Activated CD4-positive, alpha-beta T cell treated with anti-CD3 and anti-CD28 coated beads, Interleukin-2, amount 50 U/mL, for 1 hour (primary cell): ENCODE measurements around the gene MCCC1.
"Not testable (repeated sequence)": the region's sequence is repeated elsewhere in the genome, so short reads cannot be mapped to it uniquely, and the experiment has no call there.

Source experiments
- DNase-seq: peaks from one replicate; pipeline ENCODE4 v3.0.0-alpha.2; 2020

The MCCC1 gene

DNA sequence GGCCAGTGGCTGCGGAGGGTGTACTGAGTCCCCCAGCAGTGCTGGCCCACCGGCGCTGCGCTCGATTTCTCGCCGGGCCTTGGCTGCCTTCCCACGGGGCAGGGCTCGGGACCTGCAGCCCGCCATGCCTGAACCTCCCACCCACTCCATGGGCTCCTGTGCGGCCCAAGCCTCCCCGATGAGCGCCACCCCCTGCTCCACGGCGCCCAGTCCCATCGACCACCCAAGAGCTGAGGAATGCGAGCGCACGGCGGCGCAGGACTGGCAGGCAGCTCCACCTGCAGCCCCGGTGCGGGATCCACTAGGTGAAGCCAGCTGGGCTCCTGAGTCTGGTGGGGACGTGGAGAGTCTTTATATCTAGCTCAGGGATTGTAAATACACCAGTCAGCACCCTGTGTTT, 1.7 kb upstream of the MCCC1 start:
- not testable (repeated sequence) for DNase-seq

DNA sequence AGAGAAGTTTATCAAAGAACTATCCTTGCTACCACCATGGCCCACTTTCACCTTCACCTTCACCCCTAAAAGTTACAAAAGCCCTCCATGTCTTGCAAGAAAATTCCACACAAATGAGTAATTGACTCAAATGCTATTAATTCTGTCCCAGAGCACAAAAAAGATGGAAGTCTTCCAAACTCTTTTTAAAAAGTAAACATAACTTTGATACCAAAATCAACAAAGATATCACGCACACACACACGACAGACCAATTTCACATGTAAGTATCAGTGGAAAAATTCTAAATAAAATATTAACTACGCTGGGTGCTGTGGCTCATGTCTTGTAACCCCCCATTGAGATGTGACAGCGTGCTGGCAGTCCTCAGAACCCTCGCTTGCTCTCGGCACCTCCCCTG, 1.1 kb upstream of the MCCC1 start:
- DNase-seq = no peak

DNA sequence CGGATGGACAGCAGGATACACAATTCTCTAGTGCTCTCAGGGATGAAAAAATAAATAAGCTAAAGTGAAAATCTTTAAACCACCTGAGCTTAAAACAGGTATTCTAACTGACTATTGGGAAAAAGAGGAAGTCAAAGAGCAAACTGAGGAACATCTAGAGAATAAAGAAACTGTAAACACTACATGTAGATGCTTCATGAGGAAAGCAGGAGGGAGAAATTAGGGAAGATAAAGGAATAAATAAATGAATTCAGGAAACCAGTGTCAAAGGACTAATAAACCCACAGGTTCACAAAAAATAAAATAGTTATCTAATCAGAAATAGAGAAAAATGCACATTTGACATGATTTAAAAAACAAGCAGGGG, 525 bp upstream of the MCCC1 start:
- no peak for DNase-seq

DNA sequence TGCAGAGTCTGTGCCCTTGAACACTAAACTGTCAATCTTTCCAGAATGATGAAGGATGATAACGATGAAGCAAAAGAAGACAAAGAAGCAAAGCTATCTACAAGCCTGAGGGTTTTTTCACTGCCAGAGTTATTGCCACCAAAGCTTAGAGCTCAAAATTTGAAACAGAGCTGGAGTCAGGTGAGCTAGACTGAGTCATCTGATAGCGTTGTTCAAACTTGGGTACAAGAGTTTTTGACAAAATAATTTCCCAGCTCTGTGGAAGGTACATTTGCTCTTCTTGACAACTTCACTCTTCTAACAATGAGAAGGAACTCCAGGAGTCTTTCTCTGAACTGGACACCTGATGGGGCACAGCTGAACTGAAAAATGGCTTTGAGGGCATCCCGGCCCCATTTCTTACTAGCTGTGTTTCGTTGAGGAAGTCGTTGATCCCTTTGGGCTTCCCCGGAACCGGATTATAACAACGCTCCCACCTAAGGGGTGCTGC, 715 bp downstream of the MCCC1 start:
- no peak for DNase-seq

DNA sequence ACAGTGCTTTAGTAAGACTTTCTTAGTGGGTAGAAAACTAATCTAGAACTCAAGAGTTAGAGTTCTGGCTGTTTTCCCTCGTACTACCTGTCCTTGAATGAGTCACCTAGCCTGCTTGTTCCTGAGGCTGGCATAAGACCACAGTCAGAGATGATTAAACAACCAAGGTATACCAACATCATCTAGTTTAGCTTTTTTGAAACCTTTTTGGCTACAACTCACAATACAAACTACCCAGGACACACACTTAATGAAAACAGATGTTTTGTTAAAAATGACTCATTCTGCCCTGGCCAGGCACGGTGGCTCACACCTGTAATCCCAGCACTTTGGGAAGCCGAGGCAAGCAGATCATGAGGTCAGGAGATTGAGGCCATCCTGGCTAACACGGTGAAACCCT, 4.6 kb downstream of the MCCC1 start:
- no peak for DNase-seq

DNA sequence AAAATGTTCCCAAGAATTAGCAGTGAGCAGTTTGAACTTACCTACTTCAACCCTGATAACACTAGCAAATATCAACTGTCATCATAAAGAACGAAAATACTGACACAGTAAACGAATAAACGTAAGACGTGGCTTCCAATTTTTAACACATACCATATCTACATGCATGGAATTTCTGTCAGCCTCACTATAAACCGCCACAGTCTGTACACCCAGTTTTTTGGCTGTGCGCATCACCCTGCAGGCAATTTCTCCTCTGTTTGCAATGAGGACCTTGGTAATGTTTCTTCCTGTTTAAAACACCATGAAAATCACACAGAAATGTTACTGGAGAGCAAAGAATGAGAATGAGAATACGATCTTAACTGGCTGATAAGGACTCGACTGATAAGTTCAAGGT, 7.0 kb downstream of the MCCC1 start:
- no peak for DNase-seq

DNA sequence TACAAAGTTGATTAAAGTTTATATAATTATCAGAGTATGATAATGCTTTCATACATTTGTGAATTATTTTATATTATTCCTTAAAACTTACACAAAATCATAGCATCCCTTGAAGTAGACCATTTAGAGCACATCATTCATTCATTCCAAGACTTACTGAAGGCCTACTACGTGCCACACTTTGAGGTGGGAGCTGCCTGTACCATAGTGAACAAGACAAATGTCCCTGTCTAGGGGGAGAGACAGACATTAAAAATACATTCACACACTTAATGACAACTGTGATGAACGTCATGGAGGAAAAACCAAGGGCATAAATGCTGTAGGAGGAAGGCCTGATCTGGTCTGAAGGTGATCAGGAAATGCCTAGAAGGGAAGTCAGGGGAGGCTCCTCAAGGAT, 12.1 kb downstream of the MCCC1 start:
- no peak for DNase-seq

DNA sequence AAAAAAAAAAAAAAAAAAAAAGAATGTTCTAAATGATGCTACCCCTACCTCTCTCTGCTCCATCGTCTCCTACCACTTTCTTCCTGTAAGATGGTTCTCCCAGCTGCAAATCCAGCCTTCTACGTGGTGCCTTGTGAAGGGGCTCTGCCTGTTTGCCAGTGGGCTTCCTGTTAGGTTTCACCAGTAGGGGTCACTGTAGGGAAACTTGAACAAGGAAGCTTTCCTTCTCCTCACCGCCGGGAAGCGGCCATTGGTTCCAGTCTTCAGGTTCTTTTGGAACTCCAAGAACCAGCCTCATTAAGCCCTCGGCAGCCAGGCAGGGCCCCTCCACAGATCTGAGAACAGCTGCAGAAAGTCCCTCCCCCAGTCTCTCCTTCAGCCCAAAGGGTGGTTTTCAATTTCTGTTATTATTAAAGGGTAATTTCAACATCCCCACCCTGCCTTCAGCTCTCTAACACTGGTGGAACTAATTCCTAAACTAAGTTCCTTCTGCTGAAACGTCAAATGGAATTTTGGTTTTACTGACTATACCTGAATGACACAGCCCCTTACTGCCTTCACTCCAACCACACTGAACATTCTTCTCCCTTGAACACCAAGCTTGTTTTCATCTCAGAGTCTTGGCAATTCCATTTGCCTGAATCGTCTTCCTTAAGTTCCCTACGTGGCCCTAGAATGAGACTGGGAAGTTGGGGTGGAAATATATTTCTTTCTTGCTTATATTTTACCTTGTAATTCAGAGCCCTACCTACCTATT, 13.5 kb downstream of the MCCC1 start:
- DNase-seq = peak; percentile 2

DNA sequence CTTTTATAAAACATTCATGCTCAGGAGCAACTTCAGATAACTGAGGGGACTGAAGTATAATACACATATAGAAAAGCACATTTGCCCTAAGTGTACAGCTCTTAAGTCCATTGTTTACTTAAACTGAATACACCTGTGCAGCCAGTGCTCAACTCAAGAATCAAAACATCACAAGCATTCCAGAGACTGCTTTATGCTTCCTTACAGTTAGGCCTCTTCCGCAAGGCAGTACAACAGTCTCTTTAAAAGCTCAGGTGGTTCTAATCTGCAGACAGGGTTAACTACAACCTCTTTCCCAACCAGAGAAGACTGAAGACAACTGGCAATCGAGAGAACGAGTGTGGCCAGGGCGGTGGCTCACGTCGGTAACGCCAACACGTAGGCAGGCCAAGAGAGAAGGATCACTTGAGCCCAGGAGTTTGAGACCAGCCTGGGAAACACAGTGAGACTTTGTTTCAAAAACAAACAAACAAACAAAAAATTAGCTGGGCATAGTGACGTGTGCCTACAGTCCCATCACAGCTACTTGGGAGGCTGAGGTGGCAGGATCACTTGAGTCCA, 16.9 kb downstream of the MCCC1 start:
- no peak for DNase-seq

DNA sequence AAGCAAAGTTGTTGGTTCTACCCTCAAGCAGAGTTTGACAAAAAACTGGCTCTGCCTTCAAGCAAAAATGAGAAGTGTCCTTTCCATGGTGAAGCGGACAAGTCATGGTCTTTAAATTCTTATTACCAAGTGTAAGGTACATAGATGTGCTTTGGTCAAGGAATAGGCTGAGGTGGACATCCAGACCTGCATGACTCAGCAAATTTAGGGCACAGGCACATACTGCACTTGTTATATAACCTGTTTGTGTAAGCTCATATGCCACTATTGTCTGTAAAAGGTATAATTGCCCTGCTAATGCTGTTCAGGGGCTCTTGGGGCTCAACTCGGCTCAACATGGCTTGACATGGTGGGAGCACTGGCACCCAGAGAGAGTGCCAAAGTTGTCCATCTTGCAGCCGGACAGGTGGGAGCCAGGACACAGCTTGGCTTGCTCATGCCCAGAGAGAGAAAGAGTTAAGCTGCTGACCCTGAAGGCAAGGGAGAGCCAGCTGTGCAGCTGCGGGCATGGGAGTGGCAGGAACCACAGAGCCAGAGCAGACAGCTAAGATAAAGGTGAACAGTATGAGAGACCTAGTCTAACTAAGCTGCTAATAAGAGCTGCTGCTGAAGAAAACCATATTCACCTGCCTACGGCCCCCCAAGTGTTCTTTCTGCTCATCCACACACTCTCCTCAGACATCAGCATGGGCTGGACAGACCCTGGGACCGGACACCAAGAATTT, 17.7 kb downstream of the MCCC1 start:
- no peak for DNase-seq

DNA sequence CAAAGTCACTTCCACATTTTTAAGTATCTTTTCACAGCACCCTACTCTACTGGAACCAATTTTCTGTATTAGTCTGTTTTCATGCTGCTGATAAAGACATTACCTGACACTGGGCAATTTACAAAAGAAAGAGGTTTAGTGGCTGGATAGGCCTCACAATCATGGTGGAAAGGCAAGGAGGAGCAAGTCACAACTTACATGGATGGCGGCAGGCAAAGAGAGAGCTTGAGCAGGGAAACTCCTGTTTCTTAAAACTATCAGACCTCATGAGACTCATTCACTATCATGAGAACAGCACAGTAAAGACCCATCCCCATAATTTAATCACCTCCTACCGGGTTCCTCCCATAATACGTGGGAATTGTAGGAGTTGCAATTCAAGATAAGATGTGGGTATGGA, 18.7 kb downstream of the MCCC1 start:
- no peak for DNase-seq

DNA sequence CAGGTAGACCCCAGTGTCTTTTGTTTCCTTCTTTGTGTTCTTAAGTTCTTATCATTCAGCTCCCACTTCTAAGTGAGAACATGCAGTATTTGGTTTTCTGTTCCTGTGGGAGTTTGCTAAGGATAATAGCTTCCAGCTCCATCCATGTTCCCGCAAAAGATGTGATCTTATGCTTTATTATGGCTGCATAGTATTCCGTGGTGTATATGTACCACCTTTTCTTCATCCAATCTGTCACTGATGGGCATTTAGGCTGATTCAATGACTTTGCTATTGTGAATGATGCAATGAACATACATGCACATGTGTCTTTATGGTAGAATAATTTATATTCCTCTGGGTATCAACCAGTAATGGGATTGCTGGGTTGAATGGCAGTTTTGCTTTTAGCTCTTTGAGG, 24.4 kb downstream of the MCCC1 start:
- no peak for DNase-seq

DNA sequence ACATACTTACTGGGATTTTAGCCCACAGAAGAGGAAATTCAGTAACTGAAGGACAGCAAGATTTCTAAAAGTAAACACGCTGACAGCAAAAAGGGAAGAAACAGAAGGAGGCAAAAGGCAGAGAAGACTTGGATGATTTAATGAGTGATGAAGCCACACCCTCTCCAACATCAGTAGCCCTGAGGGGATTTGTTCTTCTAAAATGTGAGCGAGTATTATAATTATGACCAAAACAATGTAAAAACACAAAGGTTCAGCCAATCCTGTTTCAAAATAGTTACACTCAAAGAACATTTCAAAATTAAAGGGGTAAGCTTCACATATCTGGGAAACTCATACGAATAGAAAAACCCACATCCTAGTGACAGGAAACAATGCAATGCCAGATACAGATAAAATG, 25.0 kb downstream of the MCCC1 start:
- DNase-seq = no peak

DNA sequence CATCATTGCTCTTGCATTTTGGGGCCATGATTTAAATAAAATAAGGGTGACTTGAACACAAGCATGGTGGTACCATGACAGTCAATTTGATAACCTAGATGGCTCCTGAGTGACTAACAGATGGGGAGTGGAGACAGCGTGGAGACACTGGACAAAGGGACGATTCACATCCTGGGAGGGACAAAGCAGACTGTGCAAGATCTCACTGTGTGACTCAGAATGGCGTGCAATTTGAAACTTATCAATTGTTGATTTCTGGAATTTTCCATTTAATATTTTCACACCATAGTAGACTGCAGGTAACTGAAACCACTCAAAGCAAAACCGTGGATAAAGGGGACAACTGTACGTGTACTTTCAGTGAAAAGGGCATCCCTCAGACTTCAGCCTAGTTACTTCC, 25.5 kb downstream of the MCCC1 start:
- no peak for DNase-seq

DNA sequence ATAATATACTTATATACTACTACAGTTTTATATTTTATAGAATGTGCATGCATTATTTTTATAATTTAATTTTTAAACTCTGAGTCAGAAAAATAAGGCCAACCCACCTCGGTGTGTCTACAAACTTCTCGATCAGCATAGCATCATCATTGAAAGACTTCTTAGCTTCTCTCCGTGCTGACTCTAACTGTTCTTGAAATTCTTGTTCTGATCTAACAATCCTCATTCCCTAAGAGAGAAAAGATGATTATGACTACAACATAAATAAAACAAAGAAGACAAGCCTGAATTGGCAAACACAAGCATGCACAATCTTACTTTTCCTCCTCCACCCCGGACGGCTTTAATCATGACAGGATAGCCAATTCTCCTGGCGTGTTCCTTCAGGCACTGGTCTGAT, 28.4 kb downstream of the MCCC1 start:
- DNase-seq = no peak

DNA sequence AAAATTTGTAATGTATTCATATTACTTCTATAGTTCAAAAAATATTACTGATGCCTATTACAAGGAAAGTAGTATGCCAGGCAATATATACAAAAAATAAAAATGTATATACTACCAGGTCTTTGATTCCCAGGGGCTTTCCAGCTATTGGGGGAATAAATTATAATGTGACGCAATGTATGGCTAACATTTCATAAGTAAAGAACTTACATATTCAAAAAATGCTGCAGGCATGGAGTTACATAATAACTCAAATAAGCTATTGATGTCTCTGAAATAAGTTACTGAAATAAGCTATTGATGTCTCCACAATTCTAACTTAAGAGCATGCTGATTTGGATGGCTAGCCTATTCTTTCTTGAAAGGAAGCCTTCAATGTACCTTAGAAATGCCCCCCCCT, 30.2 kb downstream of the MCCC1 start:
- no peak for DNase-seq

DNA sequence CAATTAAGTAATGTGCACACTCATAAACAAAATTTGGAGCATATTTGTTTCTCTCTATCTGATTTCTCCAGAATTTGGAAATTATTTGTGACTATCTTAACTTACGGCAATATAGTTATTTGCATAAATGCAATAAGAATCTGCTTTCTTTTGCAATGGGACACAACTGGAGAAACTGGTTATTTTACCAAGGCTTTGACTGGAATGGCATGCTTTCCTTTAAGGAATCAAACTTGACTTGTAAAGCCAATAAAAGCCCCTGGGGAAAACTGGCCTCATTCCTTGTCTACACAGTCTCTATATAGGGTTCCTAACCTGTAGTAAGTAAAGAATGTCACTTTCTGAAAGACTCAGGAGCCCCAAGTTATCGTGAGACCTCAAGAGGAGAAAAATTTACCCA, 32.4 kb downstream of the MCCC1 start:
- not testable (repeated sequence) for DNase-seq

DNA sequence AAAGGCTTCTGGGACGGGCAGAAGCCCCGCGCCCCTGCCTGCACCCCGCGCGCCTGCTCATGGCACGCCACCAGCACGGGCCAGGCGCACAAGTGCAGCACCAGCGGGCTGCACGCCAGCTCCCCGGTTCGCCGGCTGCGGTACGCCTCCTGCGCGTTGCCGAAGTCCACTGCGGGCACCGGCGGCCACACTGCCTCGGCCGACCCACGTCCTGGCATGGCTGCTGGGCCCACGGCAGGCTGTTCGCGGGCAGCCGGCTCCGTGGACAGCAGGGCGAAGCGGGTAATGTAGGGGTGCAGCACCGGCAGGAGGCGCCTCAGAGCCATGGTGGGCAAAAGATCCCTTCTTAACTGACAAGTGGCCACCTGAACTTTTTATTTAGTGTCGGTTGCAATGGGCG, 34.8 kb downstream of the MCCC1 start:
- no peak for DNase-seq

DNA sequence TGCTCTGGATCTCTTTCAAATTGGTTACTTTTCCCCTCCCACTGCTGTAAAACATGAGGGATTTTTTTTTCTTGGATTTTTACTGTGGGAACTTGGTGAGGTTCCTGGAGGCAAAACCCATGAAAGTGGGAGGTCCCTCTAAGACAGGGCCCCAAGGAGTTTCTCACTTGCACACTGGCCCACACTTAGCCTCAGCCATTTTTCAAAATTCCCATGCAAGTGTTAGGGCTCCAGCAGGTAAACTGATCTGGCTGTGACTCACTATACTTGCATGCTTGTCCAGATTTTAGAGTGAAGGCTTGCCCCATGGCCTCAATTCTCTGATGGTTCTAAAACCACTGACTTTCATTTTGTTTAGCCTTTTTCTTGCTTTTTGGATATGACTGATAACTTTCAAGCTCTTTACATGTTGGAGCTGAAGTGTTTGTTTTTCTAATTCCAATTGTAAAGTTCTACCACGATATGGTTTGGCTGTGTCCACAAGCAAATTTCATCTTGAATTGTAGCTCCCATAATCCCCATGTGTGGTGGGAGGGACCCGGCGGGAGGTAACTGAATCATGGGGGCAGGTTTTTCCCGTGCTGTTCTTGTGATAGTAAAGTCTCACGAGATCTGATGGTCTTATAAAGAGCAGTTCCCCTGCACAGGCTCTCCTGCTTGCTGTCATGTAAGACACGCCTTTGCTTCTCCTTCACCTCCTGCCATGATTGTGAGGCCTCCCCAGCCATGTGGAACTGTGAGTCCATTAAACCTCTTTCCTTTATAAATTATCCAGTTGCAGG, 37.7 kb downstream of the MCCC1 start:
- no peak for DNase-seq

DNA sequence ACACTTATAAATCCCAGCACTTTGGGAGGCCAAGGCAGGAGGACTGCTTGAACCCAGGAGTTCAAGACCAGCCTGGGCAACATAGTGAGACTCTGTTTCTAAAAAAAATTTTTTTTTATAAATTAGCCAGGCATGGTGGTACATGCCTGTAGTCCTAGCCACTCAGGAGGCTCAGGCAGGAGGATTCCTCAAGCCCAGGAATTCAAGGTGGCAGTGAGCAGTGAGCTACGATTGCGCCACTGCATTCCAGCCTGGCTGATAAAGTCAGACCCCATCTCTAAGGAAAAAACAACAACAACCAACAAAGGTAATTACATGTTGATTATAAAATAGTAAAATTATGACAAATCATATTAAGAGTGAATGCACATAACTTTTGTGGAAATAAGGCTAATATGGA, 40.9 kb downstream of the MCCC1 start:
- no peak for DNase-seq

DNA sequence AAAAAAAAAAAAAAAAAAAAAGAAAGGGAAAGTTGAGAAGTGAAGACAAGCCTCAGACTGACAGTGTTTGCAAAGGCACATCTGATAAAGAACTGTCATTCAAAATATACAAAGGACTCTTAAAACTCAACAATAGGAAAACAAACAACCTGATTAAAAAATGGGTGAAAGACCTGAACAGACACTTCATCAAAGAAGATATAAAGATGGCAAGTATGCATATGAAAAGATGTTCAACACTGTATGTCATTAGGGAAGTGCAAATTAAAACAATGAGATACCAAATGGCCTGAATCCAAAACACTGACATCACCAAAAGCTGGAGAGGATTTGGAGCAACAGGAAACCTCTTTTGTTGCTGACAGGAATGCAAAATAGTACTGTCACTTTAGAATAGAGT, 48.6 kb downstream of the MCCC1 start:
- no peak for DNase-seq

DNA sequence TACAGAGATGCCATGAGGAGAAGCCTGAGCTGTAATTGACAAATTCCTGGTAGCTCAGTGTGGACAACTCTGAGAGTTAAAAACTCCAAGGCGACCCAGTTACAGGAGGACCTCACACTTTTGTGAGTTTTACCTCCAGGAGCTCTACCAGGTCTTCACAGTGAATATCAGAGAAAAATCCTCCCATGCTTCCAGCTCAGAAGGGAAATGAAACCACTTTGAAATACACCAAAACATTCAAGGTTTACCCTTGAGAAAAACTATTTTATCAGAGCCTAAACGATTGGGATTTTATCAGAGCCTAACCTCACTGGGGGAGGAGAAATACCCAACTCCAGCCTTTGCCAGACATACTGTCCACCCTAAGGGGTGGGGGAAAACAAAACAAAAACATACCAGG, 52.4 kb downstream of the MCCC1 start:
- DNase-seq = no peak

DNA sequence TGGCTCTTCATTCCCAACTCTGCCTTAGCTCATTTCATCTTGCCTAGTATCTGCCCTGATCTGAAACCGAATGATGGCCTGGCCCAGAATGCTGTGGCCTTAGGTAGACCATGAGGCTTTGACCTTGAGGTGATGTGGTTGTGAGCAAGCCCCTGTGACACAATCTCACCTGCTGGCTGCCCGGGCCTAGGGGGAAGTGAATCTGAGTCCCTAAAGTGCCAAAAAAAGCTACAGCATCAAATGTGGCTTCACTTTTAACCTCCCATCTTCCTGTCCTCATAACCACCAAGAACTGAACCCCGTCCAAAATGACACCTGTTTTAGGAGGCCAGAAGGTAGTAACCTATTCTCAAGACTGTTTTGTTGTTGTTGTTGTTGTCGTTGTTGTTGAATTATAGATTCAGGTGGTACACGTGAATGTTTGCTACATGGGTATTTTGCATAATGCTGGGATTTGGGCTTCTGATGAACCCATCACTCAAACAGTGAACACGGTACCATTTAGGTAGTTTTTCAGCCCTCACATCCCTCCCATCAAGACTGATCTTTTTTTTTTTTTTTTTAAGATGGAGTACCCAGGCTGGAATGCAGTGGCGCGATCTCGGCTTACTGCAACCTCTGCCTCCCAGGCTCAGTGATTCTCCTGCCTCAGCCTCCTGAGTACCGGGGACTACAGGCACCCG, 54.6 kb downstream of the MCCC1 start:
- no peak for DNase-seq
